ENCODE results near the gene SDHAF3. TPM values are rescaled to one million over a fixed set of nuclear protein-coding genes. Genes with fewer than 3 reads are reported as not detected.
"Not testable (repeated sequence)": the region's sequence is repeated elsewhere in the genome, so short reads cannot be mapped to it uniquely, and the experiment has no call there.

Gene SDHAF3
- total and polyA plus RNA-seq, 12 donors: 5.0 to 26.5 (median 19.8) TPM

- intact Hi-C loops (cut with DNase I): no loop called here
- H3K27me3 ChIP-seq: no peaks in the 10 kb centered on the region
- H3K27ac ChIP-seq: peak overlapping the region in 6 of 10 donors; percentile 59 to 89 (median 80)
- TF ChIP-seq CTCF (IDR thresholded peaks at IDR 0.05): no peak
- H3K36me3 ChIP-seq: no peaks in the 10 kb centered on the region
- H3K4me1 ChIP-seq: peaks cover 5 to 22% (median 9%) of the 10 kb centered on the region in 9 donors
- no peak for DNase-seq
- WGBS, 2 donors: 14 to 16% methylated on average over 13 of the region's 13 CpGs
- no peaks in the 10 kb centered on the region for H3K9me3 ChIP-seq
- no peak for ATAC-seq
- H3K4me3 ChIP-seq: peak overlapping the region; percentile 54 to 85 (median 70)
Measured at GRCh38 chr7:97118306-97118917, 914 bp downstream of the SDHAF3 start.

- no peaks in the 10 kb centered on the region for H3K27me3 ChIP-seq
- intact Hi-C loops (cut with DNase I): no loop called here
- no peak for TF ChIP-seq CTCF (IDR thresholded peaks at IDR 0.05)
- DNase-seq: no peak
- no peak overlapping the region for H3K4me3 ChIP-seq
- 94 to 95% methylated on average over 2 of the region's 2 CpGs for WGBS, 2 donors
- no peak for ATAC-seq
- H3K4me1 ChIP-seq: peaks cover 5 to 22% (median 9%) of the 10 kb centered on the region in 9 donors
- peaks cover 0 to 4% (median 0%) of the 10 kb centered on the region in 11 donors for H3K9me3 ChIP-seq
- no peak overlapping the region for H3K27ac ChIP-seq
- H3K36me3 ChIP-seq: no peaks in the 10 kb centered on the region
Measured at GRCh38 chr7:97119747-97120146, 2.2 kb downstream of the SDHAF3 start.

- no peak for TF ChIP-seq CTCF (IDR thresholded peaks at IDR 0.05)
- no peak for DNase-seq
- WGBS, 2 donors: 91 to 93% methylated on average over 5 of the region's 5 CpGs
Measured at GRCh38 chr7:97120713-97121457, 3.4 kb downstream of the SDHAF3 start.

GRCh38 chr7:97123115-97123514 lies 5.6 kb downstream of the SDHAF3 start:
- H3K27ac ChIP-seq; H3K27me3 ChIP-seq; intact Hi-C loops (cut with DNase I); H3K36me3 ChIP-seq; DNase-seq; H3K4me3 ChIP-seq; ATAC-seq: not testable (repeated sequence)
- WGBS, 2 donors: 82 to 92% methylated on average over 2 of the region's 2 CpGs
- Histone ChIP-seq H3K9me3 (peaks cover 0 to 11% (median 0%) of the 10 kb centered on the region in 11 donors), H3K4me1 (peaks cover 5 to 21% (median 9%) of the 10 kb centered on the region in 9 donors)

More at GRCh38 chr7:97120713-97121457, 3.4 kb downstream of the SDHAF3 start:
- ATAC-seq: no peak
- H3K4me3 ChIP-seq: no peak overlapping the region
- peaks cover 0 to 11% (median 0%) of the 10 kb centered on the region in 11 donors for H3K9me3 ChIP-seq
- H3K4me1 ChIP-seq: peaks cover 5 to 22% (median 9%) of the 10 kb centered on the region in 9 donors
- H3K27me3 ChIP-seq: no peaks in the 10 kb centered on the region
- intact Hi-C loops (cut with DNase I): no loop called here
- H3K27ac ChIP-seq: no peak overlapping the region
- H3K36me3 ChIP-seq: no peaks in the 10 kb centered on the region
